Adrenal gland (tissue), 12 donors: ENCODE results near the gene COQ9. TPM values are rescaled to one million over a fixed set of nuclear protein-coding genes. Genes with fewer than 3 reads are reported as not detected.
A peak's percentile ranks its signal among the peaks of the same experiment; 100 is the strongest.

Experiments used
- DNase-seq, 7 donors: peaks; one replicate each; pipeline ENCODE4 v3.0.0-alpha.2; 2019 to 2020
- H3K27ac ChIP-seq, 5 donors: fragments of 200-600 bp; sonication (generic) in 4 of 5; 1 replicate in 3 of 5; 2 replicates in 2 of 5; pipeline versions ENCODE4 v1.5.1 to v1.8.0; 2016 to 2020; ENCODE audit warnings: mild to moderate bottlenecking in 1 of 5
- H3K27me3 ChIP-seq: fragments of 200-600 bp; 2 replicates; pipeline ENCODE4 v1.8.0; 2021
- H3K36me3 ChIP-seq, 2 donors: fragments of 200-600 bp; replicated peaks in 1 of 2; 1 replicate in 1 of 2; 2 replicates in 1 of 2; pipeline versions ENCODE4 v1.5.1 to v1.8.0; 2018 to 2022
- H3K4me1 ChIP-seq, 2 donors: fragments of 200-600 bp; replicated peaks in 1 of 2; 1 replicate in 1 of 2; 2 replicates in 1 of 2; pipeline versions ENCODE4 v1.5.1 to v1.8.0; 2018 to 2021
- H3K4me3 ChIP-seq, 4 donors: fragments of 200-600 bp; sonication (generic) in 3 of 4; one replicate each; pipeline ENCODE4 v1.5.1; 2016 to 2018
- H3K9me3 ChIP-seq, 3 donors: fragments of 200-600 bp; sonication (generic) in 1 of 3; replicated peaks in 1 of 3; 1 replicate in 2 of 3; 2 replicates in 1 of 3; pipeline versions ENCODE4 v1.5.1 to v1.8.0; 2016 to 2021
- POLR2A ChIP-seq, 2 donors: fragments of 450-650 bp; IDR thresholded peaks; one replicate each; pipeline ENCODE4 v1.6.1; 2017; ENCODE audit warnings: antibody characterized with exemption in 2 of 2, mild to moderate bottlenecking in 2 of 2, moderate library complexity in 1 of 2
- WGBS, 4 donors: extraction: QIAGEN DNeasy Blood & Tissue Kit in 2 of 4; methylation state at CpG; one replicate each; pipeline versions ENCODE4 v1.1.5 to v1.1.7; 2013 to 2017; 5-methylcytosine and 5-hydroxymethylcytosine counted together
- intact Hi-C, 2 donors: fragments of 100-400 bp; cut with DNase I; formaldehyde crosslinking; loops; one replicate each; pipeline versions ENCODE4 v1.14.1 to v1.15.0; 2022 to 2023
- polyA plus RNA-seq, 3 donors: library from polyadenylated mRNA; stranded (reverse); fragments of 200-250 nt in 2 of 3; fragments of 350-450 nt in 1 of 3; fragmentation: Illumina TruSeq in 1 of 3; extraction: RNeasy Lipid Tissue Mini Kit (QIAGEN cat#74804) in 1 of 3; gene quantifications; one replicate each; pipeline ENCODE4 v1.2.3, GENCODE V29; 2013 to 2014
- total RNA-seq, 9 donors: library from RNA; depleted of rRNA in 4 of 9; stranded (reverse); fragments of >200 nt in 4 of 9; fragments of 120-200 nt in 1 of 9; fragmentation: NEBNext Ultra II Directional in 1 of 9; extraction: Animal tissue kit (Norgen Biotek cat#: 25700) in 1 of 9; gene quantifications; one replicate each; pipeline versions ENCODE4 v1.1.0 to v1.2.4, GENCODE V29; 2013 to 2023
- TF ChIP-seq, protein P1 (sequence below), 6 experiments: fragments of 450-650 bp in 4 of 6; fragments of 200-600 bp in 2 of 6; sonication (generic) in 1 of 6; IDR thresholded peaks; 1 replicate in 5 of 6; 2 replicates in 1 of 6; pipeline versions ENCODE4 v1.5.1 to v1.8.0; 2016 to 2021; ENCODE audit warnings: antibody characterized with exemption in 6 of 6, mild to moderate bottlenecking in 2 of 6, moderate library complexity in 1 of 6
- donor health status: healthy with polysubstance abuse.
- donor health status: Bipolar disorder and iron deficiency.
- donor health status: DM: yes; HTN: yes; CAD: no.
- donor health status: DM: no; HTN: no; CAD: no.
- donor health status: DM: no; HTN: no; CAD: no.
- donor health status: DM: yes; HTN: yes; CAD: no.

COQ9 gene
- total and polyA plus RNA-seq, 12 donors: 60.9 to 277 (median 88.6) TPM

DNA sequence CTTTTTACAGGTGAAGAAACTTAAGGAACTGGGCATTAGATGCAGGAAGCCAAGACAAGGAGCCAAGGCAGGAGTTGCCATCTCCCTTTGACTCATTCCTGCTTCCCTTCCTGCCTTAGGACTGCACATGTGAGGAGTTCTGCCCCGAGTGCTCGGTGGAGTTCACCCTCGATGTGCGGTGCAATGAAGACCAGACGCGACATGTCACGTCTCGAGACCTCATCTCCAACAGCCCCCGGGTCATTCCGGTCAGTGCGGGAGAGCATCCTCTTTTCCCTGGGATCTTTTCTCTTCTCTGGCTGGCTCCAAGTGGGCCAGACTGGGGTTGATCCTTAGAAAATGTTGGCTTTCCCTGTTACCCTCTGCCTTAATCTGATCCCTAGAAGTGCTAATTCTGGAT is 21.8 kb downstream of the COQ9 start:
- Histone ChIP-seq H3K4me1 (peaks cover 14 to 37% of the 10 kb centered on the region in 2 donors), H3K27ac (no peak overlapping the region), H3K27me3 (no peaks in the 10 kb centered on the region), H3K9me3 (no peaks in the 10 kb centered on the region), H3K36me3 (peaks cover 0 to 92% of the 10 kb centered on the region in 2 donors), H3K4me3 (no peak overlapping the region)
- TF ChIP-seq, protein P1, sequence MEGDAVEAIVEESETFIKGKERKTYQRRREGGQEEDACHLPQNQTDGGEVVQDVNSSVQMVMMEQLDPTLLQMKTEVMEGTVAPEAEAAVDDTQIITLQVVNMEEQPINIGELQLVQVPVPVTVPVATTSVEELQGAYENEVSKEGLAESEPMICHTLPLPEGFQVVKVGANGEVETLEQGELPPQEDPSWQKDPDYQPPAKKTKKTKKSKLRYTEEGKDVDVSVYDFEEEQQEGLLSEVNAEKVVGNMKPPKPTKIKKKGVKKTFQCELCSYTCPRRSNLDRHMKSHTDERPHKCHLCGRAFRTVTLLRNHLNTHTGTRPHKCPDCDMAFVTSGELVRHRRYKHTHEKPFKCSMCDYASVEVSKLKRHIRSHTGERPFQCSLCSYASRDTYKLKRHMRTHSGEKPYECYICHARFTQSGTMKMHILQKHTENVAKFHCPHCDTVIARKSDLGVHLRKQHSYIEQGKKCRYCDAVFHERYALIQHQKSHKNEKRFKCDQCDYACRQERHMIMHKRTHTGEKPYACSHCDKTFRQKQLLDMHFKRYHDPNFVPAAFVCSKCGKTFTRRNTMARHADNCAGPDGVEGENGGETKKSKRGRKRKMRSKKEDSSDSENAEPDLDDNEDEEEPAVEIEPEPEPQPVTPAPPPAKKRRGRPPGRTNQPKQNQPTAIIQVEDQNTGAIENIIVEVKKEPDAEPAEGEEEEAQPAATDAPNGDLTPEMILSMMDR (IDR thresholded peaks at IDR 0.05): no peak
- TF ChIP-seq POLR2A (IDR thresholded peaks at IDR 0.05): no peak
- 88 to 97% (median 91%) methylated on average over 11 of the region's 11 CpGs for WGBS, 4 donors
- intact Hi-C loops: no loop called here
- no peak for DNase-seq

DNA sequence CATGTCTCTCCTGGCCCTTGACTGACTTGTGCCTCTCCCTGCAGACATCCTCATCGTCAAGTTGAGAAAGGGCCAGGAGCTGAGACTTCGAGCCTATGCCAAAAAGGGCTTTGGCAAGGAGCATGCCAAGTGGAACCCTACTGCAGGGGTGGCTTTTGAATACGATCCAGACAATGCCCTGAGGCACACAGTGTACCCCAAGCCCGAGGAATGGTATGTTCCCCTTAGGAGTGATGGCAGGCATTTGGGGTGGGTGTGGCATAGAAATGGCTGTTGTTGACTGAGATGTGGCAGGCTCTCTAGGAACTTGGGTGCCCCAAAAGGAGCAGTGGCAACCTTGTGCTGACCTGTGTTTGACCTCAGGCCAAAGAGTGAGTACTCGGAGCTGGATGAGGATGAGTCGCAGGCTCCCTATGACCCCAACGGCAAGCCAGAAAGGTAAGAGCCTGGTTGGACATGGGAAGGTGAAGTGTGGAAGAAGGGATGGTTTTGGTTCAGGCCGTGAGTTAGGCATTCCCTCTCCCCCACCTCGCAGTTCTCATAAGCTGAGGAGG is 22.7 kb downstream of the COQ9 start:
- Histone ChIP-seq H3K9me3 (no peaks in the 10 kb centered on the region), H3K4me1 (peaks cover 14 to 30% of the 10 kb centered on the region in 2 donors), H3K36me3 (peaks cover 0 to 96% of the 10 kb centered on the region in 2 donors), H3K4me3 (no peak overlapping the region), H3K27ac (peak overlapping the region in 1 of 5 donors; percentile 59), H3K27me3 (no peaks in the 10 kb centered on the region)
- WGBS, 4 donors: 67 to 82% (median 72%) methylated on average over 5 to 9 of the region's 9 CpGs
- intact Hi-C loops: no loop called here
- no peak for TF ChIP-seq POLR2A (IDR thresholded peaks at IDR 0.05)
- TF ChIP-seq, protein P1 (IDR thresholded peaks at IDR 0.05): no peak
- peak in 1 of 7 donors; percentile 51 for DNase-seq

DNA sequence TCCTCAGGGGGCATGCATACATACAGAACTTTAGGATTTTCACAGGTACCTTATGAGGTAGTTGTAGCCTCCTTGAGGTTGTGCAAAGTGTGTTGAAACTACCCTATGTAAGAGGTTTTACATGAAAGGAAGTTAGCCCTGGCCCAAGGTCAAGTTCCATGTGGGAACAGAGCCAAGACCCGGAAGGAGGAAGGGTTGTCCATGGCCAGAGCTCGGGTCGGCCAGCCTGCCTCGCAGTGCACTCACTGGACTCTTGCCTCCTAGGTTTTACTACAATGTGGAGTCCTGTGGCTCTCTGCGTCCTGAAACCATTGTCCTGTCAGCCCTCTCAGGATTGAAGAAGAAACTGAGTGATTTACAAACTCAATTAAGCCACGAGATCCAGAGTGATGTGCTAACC is 23.4 kb downstream of the COQ9 start:
- WGBS, 4 donors: 3 to 16% (median 9%) methylated on average over 6 of the region's 6 CpGs
- no peak overlapping the region for H3K4me3 ChIP-seq
- intact Hi-C loops: no loop called here

DNA sequence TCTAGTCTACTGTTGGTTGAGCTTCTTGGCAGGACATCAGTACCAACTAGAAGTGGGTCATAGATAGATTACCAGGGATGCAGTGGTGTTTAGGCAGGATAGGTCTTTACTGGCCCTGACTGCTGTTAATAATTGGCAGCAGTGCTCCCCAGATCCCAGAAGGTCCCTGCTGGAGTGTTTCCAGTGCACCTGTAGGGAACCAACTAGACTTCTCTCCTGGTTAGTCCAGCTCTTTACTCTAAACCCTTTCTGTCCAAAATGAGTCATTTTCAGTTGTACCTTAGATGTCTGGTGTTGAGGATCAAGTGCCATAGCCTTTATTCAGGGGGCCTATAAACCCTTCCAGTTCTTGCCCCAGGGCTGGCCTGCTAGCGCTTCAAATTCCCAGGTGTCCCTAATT is 23.9 kb downstream of the COQ9 start:
- intact Hi-C loops: no loop called here
- TF ChIP-seq POLR2A (IDR thresholded peaks at IDR 0.05): no peak
- Histone ChIP-seq H3K4me3 (no peak overlapping the region), H3K27me3 (no peaks in the 10 kb centered on the region), H3K4me1 (peaks cover 14 to 24% of the 10 kb centered on the region in 2 donors), H3K27ac (peak overlapping the region in 2 of 5 donors; percentile 18 to 59), H3K9me3 (no peaks in the 10 kb centered on the region), H3K36me3 (peaks cover 0 to 85% of the 10 kb centered on the region in 2 donors)
- 86 to 100% (median 96%) methylated on average over 1 of the region's 1 CpG for WGBS, 4 donors
- DNase-seq: no peak

More for the DNA sequence above, 23.4 kb downstream of the COQ9 start:
- TF ChIP-seq, protein P1 (IDR thresholded peaks at IDR 0.05): no peak
- TF ChIP-seq POLR2A (IDR thresholded peaks at IDR 0.05): no peak
- no peaks in the 10 kb centered on the region for H3K27me3 ChIP-seq
- H3K36me3 ChIP-seq: peaks cover 0 to 90% of the 10 kb centered on the region in 2 donors
- H3K27ac ChIP-seq: peak overlapping the region in 2 of 5 donors; percentile 18 to 59
- peak; percentile 55 to 91 (median 81) for DNase-seq
- H3K9me3 ChIP-seq: no peaks in the 10 kb centered on the region
- H3K4me1 ChIP-seq: peaks cover 14 to 24% of the 10 kb centered on the region in 2 donors
